ENCODE data around the gene BLTP3B. TPM values are rescaled to one million over a fixed set of nuclear protein-coding genes. Genes with fewer than 3 reads are reported as not detected.

The BLTP3B gene
- total and polyA plus RNA-seq, 2 of the 13 experiments (the other 11 are each of a cell fraction or from before 2014, with no cell fraction given) = 15.6 to 24.4 TPM

- TF ChIP-seq HNF1A (IDR thresholded peaks at IDR 0.05; ENCODE audit: low read depth) = no peak
- TF ChIP-seq HNF1A (CRISPR knock-in tag; IDR thresholded peaks at IDR 0.05; ENCODE audit: borderline replicate concordance) = no peak
- no peak for TF ChIP-seq ZKSCAN8 (CRISPR knock-in tag; IDR thresholded peaks at IDR 0.05; ENCODE audit: borderline replicate concordance)
- TF ChIP-seq GATAD2A (CRISPR knock-in tag; IDR thresholded peaks at IDR 0.05) = peak; percentile 77
- TF ChIP-seq NR1H2 (CRISPR knock-in tag; IDR thresholded peaks at IDR 0.05; ENCODE audit: borderline replicate concordance, low read depth) = no peak
- TF ChIP-seq ZNF275 (CRISPR knock-in tag; IDR thresholded peaks at IDR 0.05; ENCODE audit: borderline replicate concordance) = no peak
- TF ChIP-seq FOXK1 (CRISPR knock-in tag; IDR thresholded peaks at IDR 0.05; ENCODE audit: borderline replicate concordance, low read depth) = 0 out of 2 replicates have a peak, but pooled peaks have one; percentile 6
- no peak for TF ChIP-seq AHR (CRISPR knock-in tag; IDR thresholded peaks at IDR 0.05)
- TF ChIP-seq, protein P1, sequence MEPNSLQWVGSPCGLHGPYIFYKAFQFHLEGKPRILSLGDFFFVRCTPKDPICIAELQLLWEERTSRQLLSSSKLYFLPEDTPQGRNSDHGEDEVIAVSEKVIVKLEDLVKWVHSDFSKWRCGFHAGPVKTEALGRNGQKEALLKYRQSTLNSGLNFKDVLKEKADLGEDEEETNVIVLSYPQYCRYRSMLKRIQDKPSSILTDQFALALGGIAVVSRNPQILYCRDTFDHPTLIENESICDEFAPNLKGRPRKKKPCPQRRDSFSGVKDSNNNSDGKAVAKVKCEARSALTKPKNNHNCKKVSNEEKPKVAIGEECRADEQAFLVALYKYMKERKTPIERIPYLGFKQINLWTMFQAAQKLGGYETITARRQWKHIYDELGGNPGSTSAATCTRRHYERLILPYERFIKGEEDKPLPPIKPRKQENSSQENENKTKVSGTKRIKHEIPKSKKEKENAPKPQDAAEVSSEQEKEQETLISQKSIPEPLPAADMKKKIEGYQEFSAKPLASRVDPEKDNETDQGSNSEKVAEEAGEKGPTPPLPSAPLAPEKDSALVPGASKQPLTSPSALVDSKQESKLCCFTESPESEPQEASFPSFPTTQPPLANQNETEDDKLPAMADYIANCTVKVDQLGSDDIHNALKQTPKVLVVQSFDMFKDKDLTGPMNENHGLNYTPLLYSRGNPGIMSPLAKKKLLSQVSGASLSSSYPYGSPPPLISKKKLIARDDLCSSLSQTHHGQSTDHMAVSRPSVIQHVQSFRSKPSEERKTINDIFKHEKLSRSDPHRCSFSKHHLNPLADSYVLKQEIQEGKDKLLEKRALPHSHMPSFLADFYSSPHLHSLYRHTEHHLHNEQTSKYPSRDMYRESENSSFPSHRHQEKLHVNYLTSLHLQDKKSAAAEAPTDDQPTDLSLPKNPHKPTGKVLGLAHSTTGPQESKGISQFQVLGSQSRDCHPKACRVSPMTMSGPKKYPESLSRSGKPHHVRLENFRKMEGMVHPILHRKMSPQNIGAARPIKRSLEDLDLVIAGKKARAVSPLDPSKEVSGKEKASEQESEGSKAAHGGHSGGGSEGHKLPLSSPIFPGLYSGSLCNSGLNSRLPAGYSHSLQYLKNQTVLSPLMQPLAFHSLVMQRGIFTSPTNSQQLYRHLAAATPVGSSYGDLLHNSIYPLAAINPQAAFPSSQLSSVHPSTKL (CRISPR knock-in tag; IDR thresholded peaks at IDR 0.05) = peak; percentile 69
- peak; percentile 25; the same call in 1 of the 2 replicates for TF ChIP-seq FOXP4 (CRISPR knock-in tag; IDR thresholded peaks at IDR 0.05)
- peak; percentile 32; the same call in 1 of the 2 replicates for TF ChIP-seq ISL2 (CRISPR knock-in tag; IDR thresholded peaks at IDR 0.05)
- no peak for TF ChIP-seq ZNF782 (CRISPR knock-in tag; IDR thresholded peaks at IDR 0.05; ENCODE audit: borderline replicate concordance)
- TF ChIP-seq ZNF564 (CRISPR knock-in tag; IDR thresholded peaks at IDR 0.05) = no peak
- 0 out of 2 replicates have a peak, but pooled peaks have one; percentile 17 for TF ChIP-seq CREM (IDR thresholded peaks at IDR 0.05)
- TF ChIP-seq CREM (CRISPR knock-in tag; IDR thresholded peaks at IDR 0.05) = no peak
- TF ChIP-seq ZNF12 (CRISPR knock-in tag; IDR thresholded peaks at IDR 0.05) = peak; percentile 93
- no peak for TF ChIP-seq SOX6 (IDR thresholded peaks at IDR 0.05)
- peak; percentile 44; the same call in 1 of the 2 replicates for TF ChIP-seq SOX6 (CRISPR knock-in tag; IDR thresholded peaks at IDR 0.05)
- peak; percentile 41; the same call in 1 of the 2 replicates for TF ChIP-seq PPARG (CRISPR knock-in tag; conservative IDR thresholded peaks at IDR 0.05)
These were observed 42.0 kb upstream of the BLTP3B start (continued) for GRCh38 chr12:100184549-100185145.

Measured in HepG2 (cell line).